H9 (cell line): ENCODE data around the gene RBM42. TPM values are rescaled to one million over a fixed set of nuclear protein-coding genes. Genes with fewer than 3 reads are reported as not detected.
A peak's percentile ranks its signal among the peaks of the same experiment; 100 is the strongest.

ENCODE experiments used
- DNase-seq: peaks from one replicate; pipeline ENCODE4 v3.0.0-alpha.2; 2017
- H2AFZ ChIP-seq: one replicate; pipeline ENCODE4 v1.6.1; 2013; ENCODE audit warnings: mild to moderate bottlenecking, low read length, control low read depth, moderate library complexity
- H2AK5ac ChIP-seq: 2 replicates; pipeline ENCODE4 v1.6.1; 2013; ENCODE audit warnings: low read length, control low read depth, mixed read lengths; ENCODE audit not compliant: insufficient read length
- H2BK120ac ChIP-seq: one replicate; pipeline ENCODE4 v1.6.1; 2013; ENCODE audit warnings: low read depth, mild to moderate bottlenecking, low read length, control low read depth, inconsistent platforms; ENCODE audit not compliant: poor library complexity, severe bottlenecking
- H2BK12ac ChIP-seq: 2 replicates; pipeline ENCODE4 v1.6.1; 2013; ENCODE audit warnings: low read length, control low read depth, mixed read lengths, low read depth; ENCODE audit not compliant: insufficient read length
- H2BK15ac ChIP-seq: 2 replicates; pipeline ENCODE4 v1.6.1; 2013; ENCODE audit warnings: low read depth, low read length, control low read depth
- H2BK20ac ChIP-seq: one replicate; pipeline ENCODE4 v1.6.1; 2013; ENCODE audit warnings: low read depth, mild to moderate bottlenecking, low read length, control low read depth, inconsistent platforms; ENCODE audit not compliant: poor library complexity, severe bottlenecking
- H2BK5ac ChIP-seq: 2 replicates; pipeline ENCODE4 v1.6.1; 2013; ENCODE audit warnings: low read length, control low read depth, mixed read lengths; ENCODE audit not compliant: insufficient read length
- H3K14ac ChIP-seq: 2 replicates; pipeline ENCODE4 v1.6.1; 2013; ENCODE audit warnings: low read length, control low read depth; ENCODE audit not compliant: insufficient read depth
- H3K18ac ChIP-seq: 2 replicates; pipeline ENCODE4 v1.6.1; 2013; ENCODE audit warnings: low read depth, mild to moderate bottlenecking, mixed read lengths, low read length, control low read depth; ENCODE audit not compliant: insufficient read length
- H3K23ac ChIP-seq: 2 replicates; pipeline ENCODE4 v1.6.1; 2013; ENCODE audit warnings: low read length, control low read depth, mixed read lengths, low read depth; ENCODE audit not compliant: insufficient read length
- H3K23me2 ChIP-seq: 2 replicates; pipeline ENCODE4 v1.6.1; 2013; ENCODE audit warnings: low read depth, mild to moderate bottlenecking, mixed read lengths, low read length, control low read depth; ENCODE audit not compliant: insufficient read length, poor library complexity, severe bottlenecking
- H3K27ac ChIP-seq: 2 replicates; pipeline ENCODE4 v1.5.1; 2013; ENCODE audit warnings: low read length, control low read depth, mixed read lengths, low read depth; ENCODE audit not compliant: insufficient read length
- H3K27me3 ChIP-seq: 2 replicates; pipeline ENCODE4 v1.6.1; 2013; ENCODE audit warnings: low read length, control low read depth, inconsistent platforms; ENCODE audit not compliant: insufficient read depth
- H3K4ac ChIP-seq: 2 replicates; pipeline ENCODE4 v1.6.1; 2013; ENCODE audit warnings: low read depth, mild to moderate bottlenecking, control low read depth, inconsistent platforms, low read length, moderate library complexity
- H3K4me1 ChIP-seq: 2 replicates; pipeline ENCODE4 v1.6.1; 2013; ENCODE audit warnings: low read length, control low read depth, inconsistent platforms; ENCODE audit not compliant: insufficient read depth
- H3K4me2 ChIP-seq: 2 replicates; pipeline ENCODE4 v1.6.1; 2013; ENCODE audit warnings: low read length, control low read depth, mixed read lengths; ENCODE audit not compliant: insufficient read length, insufficient read depth
- H3K56ac ChIP-seq: 2 replicates; pipeline ENCODE4 v1.6.1; 2013; ENCODE audit warnings: low read depth, mild to moderate bottlenecking, mixed read lengths, low read length, control low read depth; ENCODE audit not compliant: insufficient read length
- H3K79me1 ChIP-seq: 2 replicates; pipeline ENCODE4 v1.6.1; 2013; ENCODE audit warnings: low read depth, mild to moderate bottlenecking, moderate library complexity, low read length, control low read depth, inconsistent platforms; ENCODE audit not compliant: insufficient read depth, poor library complexity, severe bottlenecking
- H3K79me2 ChIP-seq: 2 replicates; pipeline ENCODE4 v1.6.1; 2013; ENCODE audit warnings: low read length, control low read depth, inconsistent platforms; ENCODE audit not compliant: insufficient read depth
- H3K9ac ChIP-seq: 2 replicates; pipeline ENCODE4 v1.6.1; 2013; ENCODE audit warnings: low read length, control low read depth, mixed read lengths; ENCODE audit not compliant: insufficient read length; ENCODE audit errors: extremely low read depth
- H3K9me3 ChIP-seq: one replicate; pipeline ENCODE4 v1.6.1; 2013; ENCODE audit warnings: low read depth, low read length, inconsistent platforms; ENCODE audit not compliant: control insufficient read depth
- H3T11ph ChIP-seq: one replicate; pipeline ENCODE4 v1.6.1; 2013; ENCODE audit warnings: mild to moderate bottlenecking, low read length, control low read depth, inconsistent platforms
- H4K20me1 ChIP-seq: one replicate; pipeline ENCODE4 v1.6.1; 2013; ENCODE audit not compliant: control insufficient read depth, insufficient read length, insufficient read depth
- H4K5ac ChIP-seq: 2 replicates; pipeline ENCODE4 v1.6.1; 2013; ENCODE audit warnings: low read depth, mild to moderate bottlenecking, mixed read lengths, low read length, control low read depth; ENCODE audit not compliant: insufficient read length
- H4K8ac ChIP-seq: replicated peaks from 2 replicates; pipeline ENCODE4 v1.6.1; 2013; ENCODE audit warnings: low read length, control low read depth, mixed read lengths, low read depth; ENCODE audit not compliant: insufficient read length
- H4K91ac ChIP-seq: 2 replicates; pipeline ENCODE4 v1.6.1; 2013; ENCODE audit warnings: low read depth, mild to moderate bottlenecking, moderate library complexity, mixed read lengths, low read length, control low read depth; ENCODE audit not compliant: insufficient read length
- H3K27ac Mint-ChIP-seq, 3 experiments: 2 replicates in 2 of 3; 3 replicates in 1 of 3; pipeline ENCODE4 v1.8.0; 2020 to 2021; ENCODE audit warnings: mixed read lengths in 3 of 3, mild to moderate bottlenecking in 1 of 3, moderate library complexity in 1 of 3
- H3K27me3 Mint-ChIP-seq: 2 replicates; pipeline ENCODE4 v1.8.0; 2021; ENCODE audit warnings: low read depth, mild to moderate bottlenecking, moderate library complexity, mixed read lengths
- H3K36me3 Mint-ChIP-seq, 3 experiments: 2 replicates in 2 of 3; 3 replicates in 1 of 3; pipeline ENCODE4 v1.8.0; 2020 to 2021; ENCODE audit warnings: low read depth in 3 of 3, mixed read lengths in 3 of 3; ENCODE audit not compliant: insufficient read depth in 1 of 3
- H3K4me1 Mint-ChIP-seq, 2 experiments: 2 replicates each; pipeline ENCODE4 v1.8.0; 2020; ENCODE audit warnings: mixed read lengths in 2 of 2
- H3K4me3 Mint-ChIP-seq, 2 experiments: 2 replicates in 1 of 2; 3 replicates in 1 of 2; pipeline ENCODE4 v1.8.0; 2020 to 2021; ENCODE audit warnings: mild to moderate bottlenecking in 2 of 2, mixed read lengths in 2 of 2, moderate library complexity in 1 of 2
- H3K9me3 Mint-ChIP-seq, 2 experiments: 2 replicates in 1 of 2; 3 replicates in 1 of 2; pipeline ENCODE4 v1.8.0; 2020; ENCODE audit warnings: mild to moderate bottlenecking in 2 of 2, mixed read lengths in 2 of 2, moderate library complexity in 1 of 2
- CTCF ChIP-seq: fragments of 200-600 bp; sonication (generic); conservative IDR thresholded peaks from 3 replicates; pipeline ENCODE4 v1.8.0; 2021; ENCODE audit warnings: antibody characterized with exemption, mild to moderate bottlenecking
- WGBS: extraction: QIAGEN DNeasy Blood & Tissue Kit; methylation state at CpG from one replicate; pipeline ENCODE4 v1.1.7; 2013; ENCODE audit warnings: missing lambda C conversion rate, low lambda C conversion rate, mixed read lengths; ENCODE audit not compliant: insufficient read length; ENCODE audit errors: extremely low coverage; 5-methylcytosine and 5-hydroxymethylcytosine counted together
- total RNA-seq: library from RNA; stranded (reverse); gene quantifications from 2 replicates; pipeline ENCODE4 v1.2.1, GENCODE V29; 2021

The RBM42 gene
- total RNA-seq, 1 experiment from 2014 or later = 83.3 TPM

- Histone ChIP-seq H3K27me3 (no peaks in the 10 kb centered on the region), H4K8ac (no peak overlapping the region), H3K9ac (no peak overlapping the region), H3T11ph (no peak overlapping the region), H2AK5ac (no peak overlapping the region), H3K56ac (no peak overlapping the region), H3K79me1 (no peaks in the 10 kb centered on the region), H4K20me1 (no peaks in the 10 kb centered on the region), H3K4me2 (peak overlapping the region; percentile 3), H3K9me3 (peaks cover 12% of the 10 kb centered on the region), H3K23me2 (peaks cover 5% of the 10 kb centered on the region), H4K5ac (no peak overlapping the region), H3K79me2 (no peaks in the 10 kb centered on the region), H3K23ac (no peak overlapping the region), H2AFZ (no peak overlapping the region), H2BK20ac (no peak overlapping the region), H4K91ac (no peak overlapping the region), H3K18ac (no peak overlapping the region), H3K4ac (no peak overlapping the region), H3K27ac (no peak overlapping the region), H2BK15ac (no peak overlapping the region), H3K4me1 (no peaks in the 10 kb centered on the region), H2BK12ac (no peak overlapping the region), H2BK120ac (no peak overlapping the region), H2BK5ac (no peak overlapping the region), H3K14ac (no peak overlapping the region)
- peaks cover 23% of the 10 kb centered on the region for H3K27me3 Mint-ChIP-seq
- H3K27ac Mint-ChIP-seq = no peak overlapping the region
- H3K36me3 Mint-ChIP-seq = peaks cover 9 to 26% (median 26%) of the 10 kb centered on the region in 3 experiments; a peak in 6 of 7 replicates
- no peaks in the 10 kb centered on the region for H3K4me1 Mint-ChIP-seq
- WGBS = no CpG with 5 or more reads among the region's 9 CpGs
- peak overlapping the region; percentile 80 to 86 for H3K4me3 Mint-ChIP-seq
- peaks cover 15 to 21% of the 10 kb centered on the region in 2 experiments for H3K9me3 Mint-ChIP-seq
- DNase-seq = no peak
- no peak for TF ChIP-seq CTCF
These were observed 16.6 kb upstream of the RBM42 start for GRCh38 chr19:35612224-35612558.
